GM19238 (cell line): ENCODE measurements around the gene NRCAM.
A peak's percentile ranks its signal among the peaks of the same experiment; 100 is the strongest.

Experiments used
- DNase-seq: peaks from one replicate; pipeline ENCODE4 v3.0.0; 2011; ENCODE audit warnings: low spot score; ENCODE audit not compliant: insufficient read length

NRCAM gene

DNA sequence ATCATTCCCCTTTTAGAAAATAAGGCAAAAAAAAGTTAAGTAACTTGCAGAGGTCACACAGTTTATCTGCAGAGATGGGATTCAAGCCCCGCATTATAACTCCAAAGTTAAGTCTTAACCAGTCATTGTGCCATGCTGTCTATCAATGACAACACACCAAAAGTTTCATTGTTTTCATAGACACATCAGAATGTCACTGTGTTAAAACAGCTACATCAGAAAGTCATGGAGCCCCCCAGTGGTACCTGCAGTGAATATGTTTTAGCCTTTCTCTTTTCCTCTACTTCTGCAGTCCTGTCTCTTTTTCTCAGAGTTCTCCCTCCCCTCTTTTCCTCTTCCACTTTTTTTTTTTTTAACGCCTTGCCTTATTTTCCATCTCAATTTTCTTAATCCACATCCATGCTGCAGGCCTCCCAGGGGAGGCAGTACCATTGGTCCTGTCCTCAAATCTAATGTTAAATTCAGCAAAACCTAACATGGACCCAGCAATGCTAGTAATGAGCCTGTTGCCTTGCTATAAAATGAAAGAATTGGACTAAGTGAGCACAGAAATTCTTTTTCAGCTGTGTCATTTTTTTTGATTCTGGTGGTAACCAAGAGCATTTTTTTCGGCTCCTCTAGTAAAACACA is 3.8 kb upstream of the NRCAM start:
- DNase-seq: no peak

- DNase-seq: no peak
Observed at GRCh38 chr7:108457871-108458270, 1.6 kb upstream of the NRCAM start.

GRCh38 chr7:108456845-108457540 is 757 bp upstream of the NRCAM start:
- DNase-seq: no peak

DNA sequence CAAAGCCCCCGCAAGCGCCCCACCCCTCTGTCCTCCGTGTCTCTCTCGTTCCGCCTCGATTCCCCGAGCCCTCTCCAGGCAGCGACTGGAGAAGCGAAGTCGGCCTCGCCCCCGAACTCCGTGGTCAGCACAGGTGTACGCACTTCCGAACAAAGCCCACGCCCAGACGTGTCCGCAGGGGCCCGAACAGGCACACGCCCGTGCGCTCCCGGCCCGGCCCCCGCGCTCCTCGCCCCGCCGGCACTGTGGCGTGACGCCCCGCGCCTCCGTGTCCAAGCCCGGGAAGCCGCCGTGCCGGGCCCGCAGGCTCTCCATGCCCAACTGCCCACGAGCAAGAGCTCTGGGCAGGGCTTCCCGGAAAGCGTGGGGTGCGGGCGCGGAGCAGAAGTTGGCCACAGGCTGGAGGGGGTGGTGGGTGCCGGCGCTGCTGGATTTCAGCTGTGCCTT is 662 bp downstream of the NRCAM start:
- DNase-seq: no peak

DNA sequence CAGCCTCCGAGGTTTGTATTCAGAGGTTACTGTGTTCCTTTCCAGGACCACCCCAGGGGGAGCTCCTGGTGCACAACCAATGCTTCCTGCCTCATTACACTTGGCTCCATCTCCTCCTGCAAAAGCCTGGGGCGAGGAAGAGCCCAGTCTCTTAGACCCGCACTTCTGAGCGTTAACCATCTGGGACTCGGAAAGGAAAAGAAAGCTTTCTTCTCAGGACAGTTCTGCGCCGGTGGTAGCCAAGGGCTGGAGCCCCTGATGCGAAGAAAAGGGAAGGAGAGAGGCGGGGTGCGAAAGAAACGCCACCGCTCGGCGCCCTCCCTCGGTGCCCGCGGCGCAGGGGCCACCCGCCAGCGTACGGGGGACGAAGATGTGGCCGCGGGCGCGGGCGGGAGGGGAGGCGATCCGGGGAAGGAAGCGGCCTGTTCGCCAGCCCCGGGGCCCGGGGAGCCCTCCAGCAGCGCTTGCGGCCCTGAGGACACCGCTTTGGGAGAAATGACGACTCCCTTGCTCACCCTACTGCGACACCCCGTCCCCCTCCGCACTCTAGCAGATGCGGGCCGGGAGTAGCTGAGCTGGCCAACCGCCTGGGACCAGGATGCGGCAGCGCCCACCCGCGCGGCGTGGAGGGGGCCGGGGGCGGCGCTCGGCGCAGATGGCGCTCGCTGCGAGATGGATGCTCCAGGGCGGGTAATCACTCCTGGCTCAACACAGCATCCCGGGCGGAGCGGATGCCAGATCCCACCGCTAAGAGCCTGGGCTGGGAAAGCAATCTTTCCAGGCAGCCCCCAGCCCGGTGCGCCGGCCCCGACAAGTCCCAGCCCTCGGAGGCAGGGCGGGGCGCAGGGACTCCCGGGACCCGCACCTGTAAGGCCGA is 1.3 kb downstream of the NRCAM start:
- peak; percentile 5 for DNase-seq

DNA sequence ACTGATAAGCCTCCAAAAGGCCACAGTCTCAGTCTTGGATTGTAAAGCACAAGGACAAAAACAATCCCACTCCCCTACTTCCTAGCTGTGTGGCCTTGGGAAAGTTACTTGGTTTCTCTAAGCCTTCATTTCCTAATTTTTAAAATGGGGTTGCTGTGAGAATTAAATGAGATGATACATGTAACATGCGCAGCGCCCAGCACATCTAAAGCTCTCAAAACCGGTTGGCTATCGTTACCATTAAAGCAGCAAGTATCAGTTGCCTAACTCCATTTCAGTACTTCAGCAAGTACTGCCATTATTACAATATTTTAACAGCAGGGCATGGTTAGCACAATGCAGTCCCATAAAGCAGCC is 1.9 kb downstream of the NRCAM start:
- DNase-seq: no peak

DNA sequence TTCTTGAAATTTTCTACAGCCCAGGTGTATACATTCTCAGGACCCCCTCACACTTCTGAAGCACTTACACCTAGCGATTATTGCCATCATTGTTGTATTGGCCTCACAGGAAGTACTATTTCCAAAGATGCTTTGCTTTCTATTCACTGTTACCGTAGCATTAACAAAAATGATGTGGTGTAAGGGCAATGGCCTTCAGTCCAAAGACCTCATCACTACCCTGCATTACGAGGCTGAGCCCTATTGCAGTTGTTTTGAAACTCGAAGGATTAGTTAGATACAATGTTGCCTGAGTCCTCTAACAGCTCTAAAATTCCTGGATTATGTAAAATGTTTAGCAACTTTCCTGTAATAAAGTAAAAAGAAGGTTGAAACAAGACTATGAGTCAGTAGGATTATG is 2.9 kb downstream of the NRCAM start:
- no peak for DNase-seq

GRCh38 chr7:108452707-108453106 is 3.5 kb downstream of the NRCAM start:
- DNase-seq: no peak

GRCh38 chr7:108451296-108451848 is 4.9 kb downstream of the NRCAM start:
- no peak for DNase-seq

DNA sequence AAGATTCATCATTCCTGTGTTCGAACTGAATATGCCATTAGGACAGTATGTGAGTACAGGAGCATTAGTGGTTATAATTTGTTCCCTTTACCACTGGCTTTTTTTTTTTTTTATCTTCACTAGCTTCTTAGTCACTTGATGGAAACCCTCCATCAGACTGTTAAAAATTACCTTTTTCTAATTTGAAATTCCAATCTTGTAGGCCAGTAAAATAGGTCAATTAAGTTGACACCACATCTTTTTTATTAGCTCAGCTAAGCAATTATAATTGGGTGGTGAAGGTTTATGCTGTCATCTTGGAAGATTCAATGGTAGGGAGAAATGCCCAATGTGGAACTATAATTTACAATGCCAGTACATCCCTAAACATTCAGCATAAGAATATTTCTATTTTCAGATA is 6.1 kb downstream of the NRCAM start:
- no peak for DNase-seq

GRCh38 chr7:108449521-108449920 is 6.7 kb downstream of the NRCAM start:
- no peak for DNase-seq

DNA sequence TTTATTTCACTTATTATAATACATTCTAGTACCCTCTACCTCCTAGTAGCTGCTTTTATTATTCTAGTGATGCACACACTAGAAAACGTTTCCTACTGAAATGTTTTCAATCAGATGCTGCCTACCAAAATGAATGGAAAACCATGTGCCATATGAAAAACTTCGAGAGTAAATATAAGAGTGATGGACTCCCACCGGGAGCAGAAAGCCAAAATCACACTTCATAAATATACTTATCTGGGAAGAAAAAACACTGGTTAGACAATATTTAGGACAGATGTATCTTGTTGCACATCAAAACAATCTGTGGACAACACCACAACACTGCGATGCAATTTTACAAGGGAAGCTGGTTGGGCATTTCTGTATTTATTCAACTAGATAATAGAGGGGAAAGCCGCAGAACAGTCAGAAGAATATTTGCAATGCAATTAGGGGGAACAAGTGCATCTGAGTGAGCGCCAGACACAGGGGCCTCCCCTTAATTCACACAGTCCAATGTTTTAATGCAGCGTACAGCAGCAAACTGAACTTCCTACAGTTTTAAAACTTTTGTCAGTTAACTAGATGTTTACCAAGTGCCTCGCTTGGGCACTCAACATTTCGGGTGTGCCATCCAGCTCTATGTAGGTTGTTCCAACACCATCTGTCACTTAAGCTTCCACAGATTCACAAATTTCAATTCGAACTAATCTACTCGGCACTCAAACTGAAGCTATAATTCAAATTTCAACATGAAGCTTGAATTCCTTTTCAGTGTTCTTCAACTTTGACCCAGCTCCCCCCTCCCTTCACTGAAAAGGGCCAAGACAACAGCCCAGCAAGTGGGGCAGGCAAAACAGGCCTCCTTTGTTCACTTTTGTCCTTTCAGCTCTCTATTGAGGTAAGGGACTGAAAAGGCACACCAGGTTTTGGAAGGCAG is 7.4 kb downstream of the NRCAM start:
- DNase-seq: no peak

GRCh38 chr7:108442039-108442568 is 14.1 kb downstream of the NRCAM start:
- no peak for DNase-seq

- DNase-seq: no peak
Observed at GRCh38 chr7:108441392-108441955, 14.8 kb downstream of the NRCAM start.

- DNase-seq: no peak
Observed at GRCh38 chr7:108440613-108441012, 15.6 kb downstream of the NRCAM start.

GRCh38 chr7:108436906-108437305 is 19.3 kb downstream of the NRCAM start:
- DNase-seq: no peak

DNA sequence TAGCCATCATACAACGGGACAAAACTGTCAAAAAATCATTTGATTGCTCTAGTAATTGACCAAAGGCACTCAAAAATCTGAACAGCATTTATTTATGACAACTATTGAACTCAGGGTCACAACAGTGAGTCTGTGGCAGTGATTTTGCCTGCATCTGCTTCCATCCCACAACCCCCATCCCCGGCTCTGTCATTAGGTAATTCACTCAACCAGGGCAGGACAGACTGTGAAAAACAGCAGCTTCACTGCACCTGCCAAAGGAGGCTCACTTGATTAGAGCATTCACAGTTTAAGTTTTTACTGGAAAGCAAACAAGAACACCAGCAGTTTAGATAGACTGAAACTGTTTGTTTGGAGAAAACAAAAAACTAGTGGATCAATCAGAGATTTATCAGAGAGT is 22.2 kb downstream of the NRCAM start:
- no peak for DNase-seq

- no peak for DNase-seq
Observed at GRCh38 chr7:108431099-108431498, 25.1 kb downstream of the NRCAM start.

DNA sequence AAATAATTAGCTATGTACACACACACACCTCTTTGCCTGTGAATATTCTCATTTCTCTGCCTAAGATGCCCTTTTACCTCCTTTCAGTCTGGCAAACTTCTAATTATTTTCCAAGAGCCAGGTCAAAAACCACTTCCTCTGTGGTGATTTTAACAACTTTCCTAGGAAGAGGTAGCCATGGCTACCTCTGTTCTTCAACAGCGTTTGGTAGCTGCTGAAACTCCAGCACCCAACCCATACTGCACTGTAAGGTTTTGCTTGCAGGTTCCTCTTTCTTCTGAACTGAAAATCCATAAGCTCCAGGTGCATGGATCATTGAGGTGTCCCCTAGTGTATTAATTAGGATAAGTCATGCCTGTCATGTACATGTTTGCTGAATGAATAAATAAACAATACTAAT is 25.6 kb downstream of the NRCAM start:
- DNase-seq: no peak

DNA sequence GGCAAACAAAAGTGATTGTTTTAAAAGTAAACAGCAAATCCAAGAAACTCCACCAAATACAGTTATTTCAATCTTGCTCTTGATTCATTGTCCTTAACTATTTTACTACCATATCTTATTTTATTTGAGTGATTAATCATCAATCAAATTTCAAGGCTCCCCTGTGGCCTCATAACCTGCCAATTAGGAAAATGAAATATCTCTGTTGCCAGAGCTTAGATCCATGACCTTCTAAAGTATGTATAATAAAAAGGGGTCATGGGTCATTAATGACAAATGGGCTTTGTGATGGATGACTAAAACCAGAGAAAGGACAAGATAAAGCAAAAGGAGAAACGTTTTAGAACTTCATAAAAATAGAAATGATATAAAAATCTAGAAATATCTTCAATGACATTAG is 28.5 kb downstream of the NRCAM start:
- no peak for DNase-seq
